Astrocyte of the spinal cord (primary cell): Measurements from ENCODE around the gene SLC9A9.
"Not testable (repeated sequence)": the region's sequence is repeated elsewhere in the genome, so short reads cannot be mapped to it uniquely, and the experiment has no call there.

Experiments
- DNase-seq: peaks from one replicate; pipeline ENCODE4 v3.0.0; 2011; ENCODE audit warnings: low read depth, low spot score
- H3K4me3 ChIP-seq: 2 replicates; pipeline ENCODE4 v1.5.1; 2011; ENCODE audit warnings: low read depth, mild to moderate bottlenecking, low read length, moderate library complexity
- in situ Hi-C: cut with HindIII; loops from 2 replicates; pipeline ENCODE4 v1.10.0; 2017; ENCODE audit warnings: low sequenced_read_pairs
- TF ChIP-seq, protein P1 (sequence below): IDR thresholded peaks from 2 replicates; pipeline ENCODE4 v1.5.1; 2012; ENCODE audit warnings: low read depth, mild to moderate bottlenecking, low read length, inconsistent platforms

The SLC9A9 gene

GRCh38 chr3:143885780-143886427 lies 37.6 kb upstream of the SLC9A9 start:
- DNase-seq, result peak; percentile 32
- in situ Hi-C loops, result no loop called here
- TF ChIP-seq, protein P1, sequence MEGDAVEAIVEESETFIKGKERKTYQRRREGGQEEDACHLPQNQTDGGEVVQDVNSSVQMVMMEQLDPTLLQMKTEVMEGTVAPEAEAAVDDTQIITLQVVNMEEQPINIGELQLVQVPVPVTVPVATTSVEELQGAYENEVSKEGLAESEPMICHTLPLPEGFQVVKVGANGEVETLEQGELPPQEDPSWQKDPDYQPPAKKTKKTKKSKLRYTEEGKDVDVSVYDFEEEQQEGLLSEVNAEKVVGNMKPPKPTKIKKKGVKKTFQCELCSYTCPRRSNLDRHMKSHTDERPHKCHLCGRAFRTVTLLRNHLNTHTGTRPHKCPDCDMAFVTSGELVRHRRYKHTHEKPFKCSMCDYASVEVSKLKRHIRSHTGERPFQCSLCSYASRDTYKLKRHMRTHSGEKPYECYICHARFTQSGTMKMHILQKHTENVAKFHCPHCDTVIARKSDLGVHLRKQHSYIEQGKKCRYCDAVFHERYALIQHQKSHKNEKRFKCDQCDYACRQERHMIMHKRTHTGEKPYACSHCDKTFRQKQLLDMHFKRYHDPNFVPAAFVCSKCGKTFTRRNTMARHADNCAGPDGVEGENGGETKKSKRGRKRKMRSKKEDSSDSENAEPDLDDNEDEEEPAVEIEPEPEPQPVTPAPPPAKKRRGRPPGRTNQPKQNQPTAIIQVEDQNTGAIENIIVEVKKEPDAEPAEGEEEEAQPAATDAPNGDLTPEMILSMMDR, result peak; percentile 81
- H3K4me3 ChIP-seq, result no peak overlapping the region

DNA sequence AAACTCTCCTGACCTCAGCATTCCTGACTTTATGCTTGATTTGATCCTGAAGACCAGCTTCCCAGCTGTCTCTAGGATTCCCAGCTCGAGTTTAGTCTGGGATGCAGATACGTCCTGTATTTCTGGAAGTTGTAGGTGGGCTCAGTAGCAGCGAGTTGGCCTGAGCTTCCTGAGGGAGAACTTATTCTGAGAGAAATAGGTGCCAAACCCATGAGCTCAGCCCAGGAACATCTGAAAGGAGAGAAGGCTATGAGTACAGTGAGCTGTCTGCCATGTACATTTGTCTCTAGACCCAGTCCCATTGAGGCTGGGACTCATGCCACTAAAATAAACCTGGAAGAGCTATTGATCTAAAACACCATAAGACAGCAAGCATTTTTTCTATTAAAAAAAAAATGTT lies 36.6 kb upstream of the SLC9A9 start:
- no peak overlapping the region for H3K4me3 ChIP-seq
- TF ChIP-seq, protein P1, result no peak
- in situ Hi-C loops, result no loop called here
- no peak for DNase-seq

- no peak for DNase-seq
- no peak overlapping the region for H3K4me3 ChIP-seq
- in situ Hi-C loops, result no loop called here
These were observed 34.9 kb upstream of the SLC9A9 start for GRCh38 chr3:143883151-143883550.

DNA sequence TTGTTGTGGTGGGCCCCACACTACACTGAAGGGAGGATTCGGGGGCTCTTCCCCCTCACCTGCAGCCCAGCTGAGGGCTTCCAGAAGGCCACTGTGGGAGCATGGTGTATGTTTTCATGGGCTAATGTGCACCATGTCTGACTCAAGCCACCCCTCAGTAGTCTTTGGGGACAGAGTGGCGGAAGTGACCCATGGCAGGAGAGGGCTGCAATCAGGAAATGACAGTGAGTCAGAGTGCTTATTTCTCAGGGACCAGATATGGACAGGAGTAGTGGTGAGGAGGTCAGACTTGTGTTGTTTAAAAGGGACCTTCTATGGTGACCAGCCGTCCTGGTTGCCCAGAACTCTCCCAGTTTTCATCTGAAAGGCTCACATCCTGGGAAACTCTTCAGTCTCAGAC lies 32.8 kb upstream of the SLC9A9 start:
- in situ Hi-C loops, result no loop called here
- no peak overlapping the region for H3K4me3 ChIP-seq
- no peak for DNase-seq
- TF ChIP-seq, protein P1, result no peak

More at GRCh38 chr3:143883151-143883550, 34.9 kb upstream of the SLC9A9 start:
- TF ChIP-seq, protein P1, result no peak

DNA sequence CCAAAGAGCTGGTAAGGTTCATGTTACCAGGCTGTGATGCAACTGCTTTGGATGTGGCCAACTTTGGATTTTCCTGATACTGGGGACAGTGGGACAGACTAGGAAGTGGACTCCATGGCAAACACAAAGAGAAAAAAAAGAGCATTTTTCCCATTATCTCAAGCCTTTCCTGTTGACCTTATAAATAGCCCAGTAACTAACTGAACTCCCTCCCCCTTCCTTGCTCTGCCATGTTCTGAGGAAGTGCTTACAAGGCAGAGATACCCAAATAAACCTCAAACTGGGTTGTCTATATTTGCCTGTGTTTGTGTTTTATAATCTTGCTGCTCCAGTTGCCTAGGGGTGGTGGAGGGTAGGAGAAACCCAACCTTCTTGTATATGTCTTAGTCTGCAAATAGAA lies 27.3 kb upstream of the SLC9A9 start:
- TF ChIP-seq, protein P1, result no peak
- in situ Hi-C loops, result no loop called here
- H3K4me3 ChIP-seq, result no peak overlapping the region
- no peak for DNase-seq

DNA sequence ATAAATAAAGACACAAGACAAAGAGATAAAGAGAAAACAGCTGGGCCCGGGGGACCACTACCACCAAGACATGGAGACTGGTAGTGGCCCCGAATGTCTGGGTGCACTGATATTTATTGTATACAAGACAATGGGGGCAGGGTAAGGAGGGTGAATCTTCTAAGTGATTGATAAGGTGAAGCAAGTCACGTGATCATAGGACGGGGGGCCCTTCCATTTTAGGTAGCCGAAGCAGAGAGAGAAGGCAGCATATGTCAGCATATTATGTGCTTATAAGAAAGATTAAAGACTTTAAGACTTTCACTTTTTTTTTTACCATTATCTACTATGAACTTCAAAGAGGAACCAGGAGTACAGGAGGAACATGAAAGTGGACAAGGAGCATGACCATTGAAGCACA lies 25.3 kb upstream of the SLC9A9 start:
- H3K4me3 ChIP-seq, DNase-seq, in situ Hi-C loops: not testable (repeated sequence)

- H3K4me3 ChIP-seq, result no peak overlapping the region
- no peak for DNase-seq
- in situ Hi-C loops, result no loop called here
- TF ChIP-seq, protein P1, result no peak
These were observed 17.0 kb upstream of the SLC9A9 start for GRCh38 chr3:143865302-143865701.
